Stimulated activated CD4-positive, alpha-beta T cell treated with anti-CD3 and anti-CD28 coated beads, Interleukin-2, amount 100 ng/mL, for 4 hours (primary cell): ENCODE data around the gene ATP2B3.
A peak's percentile ranks its signal among the peaks of the same experiment; 100 is the strongest.

Source experiments
- DNase-seq: peaks from one replicate; pipeline ENCODE4 v3.0.0-alpha.2; 2020; ENCODE audit warnings: low read depth

ATP2B3 gene

DNA sequence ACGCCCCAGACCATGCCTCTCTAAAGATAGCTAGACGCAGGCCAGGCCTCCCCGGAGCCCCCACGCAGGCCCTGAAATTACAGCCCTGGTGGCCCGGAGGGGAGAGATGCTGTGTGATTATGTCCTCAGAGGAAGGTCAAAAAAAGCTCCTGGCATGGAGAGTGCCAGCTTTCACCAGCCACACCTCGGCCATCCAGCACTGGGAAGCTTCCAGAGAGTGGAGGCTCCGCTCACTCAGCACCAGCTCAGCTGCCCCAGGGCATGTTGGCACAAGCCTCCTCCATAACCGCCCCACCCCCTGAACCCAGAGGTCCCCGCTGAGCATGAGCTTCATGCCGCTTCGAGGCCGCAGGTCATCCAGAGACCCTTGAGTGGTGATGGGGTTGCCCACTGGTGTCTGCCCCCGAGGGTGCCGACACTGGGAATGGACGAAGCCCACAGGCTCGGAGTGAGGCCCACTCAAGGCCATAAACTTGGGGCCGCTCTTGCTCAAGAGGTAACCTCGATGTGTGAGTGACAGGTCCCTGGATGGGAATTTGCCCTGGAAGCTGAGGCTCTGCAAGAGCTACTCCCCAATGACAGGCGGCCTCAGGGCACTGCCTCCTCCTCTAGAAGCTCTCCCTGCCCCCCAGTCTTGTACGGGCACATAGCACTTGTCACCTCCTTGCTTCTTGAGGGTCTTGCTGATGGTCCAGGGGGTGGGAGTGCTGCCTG is 27.1 kb upstream of the ATP2B3 start:
- DNase-seq, result no peak

- DNase-seq, result no peak
Measured at GRCh38 chrX:153491351-153491914, 26.0 kb upstream of the ATP2B3 start.

DNA sequence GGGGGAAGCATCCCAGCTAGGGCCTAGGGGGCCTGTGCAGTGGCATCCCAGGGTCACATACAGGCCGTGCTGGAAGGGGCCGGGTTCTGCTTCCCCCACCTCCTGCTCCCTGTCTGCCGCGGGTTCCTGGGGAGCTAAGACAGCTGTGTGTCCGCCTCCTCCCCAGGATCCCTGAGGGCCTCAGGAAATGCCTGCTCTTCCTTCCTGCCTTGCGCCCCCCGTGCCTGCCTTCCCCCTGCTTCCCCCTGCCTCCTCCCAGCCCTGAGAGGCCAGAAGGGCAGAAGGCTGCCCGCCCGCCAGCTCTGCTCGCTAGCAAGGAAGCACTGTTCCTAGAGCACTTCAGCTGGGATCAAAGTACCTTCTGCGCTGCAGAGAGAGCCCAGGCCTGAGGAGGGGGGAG is 25.5 kb upstream of the ATP2B3 start:
- no peak for DNase-seq

DNA sequence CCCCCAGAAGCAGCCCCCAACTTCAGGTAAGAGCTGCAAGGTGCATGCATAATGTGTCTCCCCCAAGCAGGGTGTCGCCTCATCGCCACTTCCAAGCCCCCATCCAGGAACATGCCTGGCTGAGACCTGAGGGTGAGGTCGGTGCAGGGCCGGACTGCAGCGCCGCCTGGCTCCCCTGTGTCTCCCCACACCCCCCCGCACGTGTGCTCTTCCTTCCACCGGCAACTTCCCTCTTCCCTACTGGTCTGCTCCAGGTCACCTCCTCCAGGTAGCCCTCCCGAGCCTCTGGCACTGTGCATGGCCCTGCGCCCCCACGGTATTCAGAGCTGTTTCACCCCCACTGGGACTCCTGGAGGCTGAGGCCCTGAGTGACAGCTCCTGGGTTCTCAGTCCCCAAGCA is 24.9 kb upstream of the ATP2B3 start:
- no peak for DNase-seq

- DNase-seq, result no peak
Measured at GRCh38 chrX:153493085-153493484, 24.4 kb upstream of the ATP2B3 start.

DNA sequence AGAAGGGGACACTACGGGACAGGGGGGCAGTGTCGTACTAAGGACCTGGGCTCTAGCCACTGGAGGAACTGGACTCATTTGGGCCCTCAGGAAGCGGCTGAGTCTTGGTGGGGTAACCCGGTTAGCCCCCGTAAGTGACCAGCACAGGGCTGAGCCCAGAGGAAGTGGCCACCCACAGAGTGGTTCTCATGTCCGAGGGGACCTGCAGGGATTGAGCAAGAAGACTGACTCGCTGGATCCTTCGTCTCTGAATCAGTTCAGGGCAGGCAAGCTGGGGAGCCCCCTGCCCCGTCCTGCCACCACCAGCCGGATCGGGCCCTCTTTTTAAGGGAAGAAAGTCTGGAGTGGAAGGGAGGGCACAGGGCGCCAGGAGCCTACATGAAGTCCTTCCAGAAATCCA is 23.4 kb upstream of the ATP2B3 start:
- DNase-seq, result no peak

- no peak for DNase-seq
Measured at GRCh38 chrX:153494541-153495361, 22.7 kb upstream of the ATP2B3 start, which contains the start of gene BGN. BGN (plus strand) TSS chrX:153494980; CDS start chrX:153504632, 9,652 bp downstream.

- no peak for DNase-seq
Measured at GRCh38 chrX:153495362-153495751, 22.1 kb upstream of the ATP2B3 start.

GRCh38 chrX:153495903-153496589 is 21.4 kb upstream of the ATP2B3 start:
- DNase-seq, result no peak

DNA sequence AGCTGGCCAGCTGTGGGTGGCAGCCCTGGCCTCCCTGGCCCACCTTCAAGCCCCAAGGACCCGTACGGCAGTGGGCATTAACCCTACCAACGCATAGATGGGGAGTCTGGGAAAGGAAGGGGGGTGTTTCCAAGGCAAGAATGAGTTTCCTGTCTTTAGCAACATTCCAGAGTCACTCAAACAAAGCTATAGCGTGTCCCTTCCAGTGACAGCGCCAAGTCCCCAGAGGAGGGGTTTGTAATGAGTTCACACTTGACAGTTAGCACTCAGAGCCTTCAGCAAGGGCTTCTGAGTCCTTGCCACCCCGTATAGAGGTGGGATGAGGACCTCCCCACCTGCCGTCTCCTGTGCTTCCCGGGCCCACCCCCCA is 20.9 kb upstream of the ATP2B3 start:
- DNase-seq, result no peak

DNA sequence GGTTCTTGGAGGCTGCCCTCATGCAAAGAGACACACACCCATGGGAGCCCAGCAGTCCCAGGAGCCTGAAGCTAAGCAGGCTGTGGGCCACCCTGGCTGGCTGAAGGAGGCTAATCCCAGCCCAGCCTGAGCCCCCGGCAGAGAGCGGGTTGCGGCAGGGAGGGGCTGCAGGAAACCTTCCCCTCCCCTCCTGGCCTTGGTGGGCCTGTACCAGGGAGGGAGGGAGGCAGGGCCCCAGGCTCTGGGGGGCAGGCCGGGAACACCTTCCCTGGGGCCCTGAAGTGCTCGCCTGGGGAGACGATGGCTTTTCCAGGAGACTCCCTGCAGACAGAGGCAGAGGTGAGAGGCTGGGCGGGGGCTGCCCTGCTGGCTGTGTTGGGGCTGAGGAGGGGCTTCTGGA is 19.0 kb upstream of the ATP2B3 start:
- DNase-seq, result no peak

DNA sequence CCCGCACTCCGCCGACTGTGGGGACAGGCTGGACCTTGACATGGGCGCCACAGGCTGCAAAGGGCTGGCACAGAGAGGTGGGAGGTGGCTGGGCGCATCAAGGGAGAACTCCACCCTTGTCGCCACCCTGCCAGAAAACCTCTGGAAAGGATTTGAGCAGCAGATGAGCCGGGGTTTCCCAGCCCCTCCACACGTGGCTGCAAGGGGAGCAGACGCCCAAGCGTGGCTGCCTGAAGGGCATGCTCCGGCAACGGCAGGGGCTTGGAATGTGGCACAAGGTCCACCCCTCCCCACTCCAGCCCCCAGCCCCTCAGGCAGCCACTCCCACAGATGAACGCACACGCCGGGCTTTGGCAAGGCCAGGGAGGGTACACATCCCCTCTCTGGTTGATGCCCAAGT is 18.1 kb upstream of the ATP2B3 start:
- DNase-seq, result no peak

- DNase-seq, result no peak
Measured at GRCh38 chrX:153499876-153500275, 17.6 kb upstream of the ATP2B3 start.

- DNase-seq, result no peak
Measured at GRCh38 chrX:153500676-153501280, 16.7 kb upstream of the ATP2B3 start.

DNA sequence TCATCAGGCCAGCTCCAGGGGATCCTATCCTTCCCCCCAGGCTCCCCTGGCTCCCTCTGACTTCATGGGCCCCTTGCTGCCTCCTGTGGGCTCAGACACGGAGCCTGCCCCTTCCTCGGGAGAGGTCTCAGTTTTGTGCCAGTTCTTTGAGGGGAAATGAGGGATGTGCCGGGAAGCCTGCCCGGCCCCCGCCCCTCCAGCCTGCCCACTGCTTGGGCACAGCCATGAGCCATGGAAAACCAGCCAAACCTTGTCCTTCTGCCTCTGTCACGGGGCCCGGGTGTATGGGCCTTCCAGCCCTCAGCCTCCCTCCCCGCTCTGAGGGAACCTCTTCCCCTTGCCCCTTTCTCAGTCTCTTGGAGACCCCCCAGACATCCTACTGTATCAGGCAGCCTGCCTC is 15.9 kb upstream of the ATP2B3 start:
- no peak for DNase-seq

- no peak for DNase-seq
Measured at GRCh38 chrX:153502131-153502530, 15.3 kb upstream of the ATP2B3 start.

DNA sequence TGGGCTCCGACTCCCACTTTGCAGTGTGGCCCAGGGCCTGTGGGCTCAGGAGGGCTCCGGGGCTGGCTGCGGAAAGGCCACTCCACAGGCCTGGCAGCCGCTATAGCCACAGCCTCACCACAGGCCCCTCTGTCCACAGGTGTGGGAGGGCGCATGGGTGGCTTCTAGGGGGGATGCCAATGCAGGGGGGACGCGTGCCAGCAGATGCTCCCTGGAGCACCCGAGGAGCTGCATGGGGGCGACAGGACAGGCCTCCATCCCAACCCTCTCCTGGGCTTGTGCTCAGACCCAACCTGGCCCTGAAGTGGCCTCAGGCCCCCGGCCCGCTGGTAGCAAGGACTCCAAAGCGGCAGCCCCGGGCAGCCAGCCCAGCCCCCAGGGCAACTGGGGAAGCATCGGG is 14.6 kb upstream of the ATP2B3 start:
- no peak for DNase-seq

DNA sequence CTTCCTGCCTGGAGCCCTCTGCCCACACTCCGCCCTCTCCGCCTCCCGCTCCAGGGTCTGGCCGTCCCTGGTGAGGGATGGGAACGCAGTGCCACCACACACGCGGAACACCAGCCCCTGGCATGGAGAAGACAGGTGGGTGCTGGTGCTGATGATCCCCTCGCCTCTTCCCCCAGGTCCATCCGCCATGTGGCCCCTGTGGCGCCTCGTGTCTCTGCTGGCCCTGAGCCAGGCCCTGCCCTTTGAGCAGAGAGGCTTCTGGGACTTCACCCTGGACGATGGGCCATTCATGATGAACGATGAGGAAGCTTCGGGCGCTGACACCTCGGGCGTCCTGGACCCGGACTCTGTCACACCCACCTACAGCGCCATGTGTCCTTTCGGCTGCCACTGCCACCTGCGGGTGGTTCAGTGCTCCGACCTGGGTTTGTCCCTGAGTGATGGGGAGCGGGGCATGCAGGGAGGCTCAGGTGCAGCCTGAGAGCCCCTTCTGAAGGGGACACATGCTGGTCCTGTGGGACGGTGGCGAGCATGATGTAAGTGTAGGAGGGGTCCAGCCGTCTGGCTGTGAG is 12.9 kb upstream of the ATP2B3 start:
- DNase-seq, result no peak

DNA sequence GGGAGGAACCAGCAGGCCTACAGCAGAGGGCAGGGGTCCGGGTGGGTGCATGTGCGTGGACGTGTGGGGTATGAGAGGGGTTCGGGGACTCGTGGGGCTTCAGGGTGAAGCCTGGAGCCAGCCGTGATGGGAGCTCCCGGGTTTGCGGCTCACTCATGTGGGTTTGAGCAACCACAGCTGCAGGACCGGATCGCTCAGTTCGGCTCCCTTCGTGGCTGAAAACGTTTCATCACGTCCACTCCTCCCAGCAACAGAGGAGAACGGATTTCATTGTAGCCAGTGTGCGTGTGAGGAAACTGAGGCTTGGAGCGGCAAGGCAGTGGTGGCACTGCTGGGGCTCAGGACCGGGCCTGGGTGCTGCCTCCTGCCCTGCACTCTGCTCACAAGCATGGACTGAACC is 12.1 kb upstream of the ATP2B3 start:
- DNase-seq, result no peak

DNA sequence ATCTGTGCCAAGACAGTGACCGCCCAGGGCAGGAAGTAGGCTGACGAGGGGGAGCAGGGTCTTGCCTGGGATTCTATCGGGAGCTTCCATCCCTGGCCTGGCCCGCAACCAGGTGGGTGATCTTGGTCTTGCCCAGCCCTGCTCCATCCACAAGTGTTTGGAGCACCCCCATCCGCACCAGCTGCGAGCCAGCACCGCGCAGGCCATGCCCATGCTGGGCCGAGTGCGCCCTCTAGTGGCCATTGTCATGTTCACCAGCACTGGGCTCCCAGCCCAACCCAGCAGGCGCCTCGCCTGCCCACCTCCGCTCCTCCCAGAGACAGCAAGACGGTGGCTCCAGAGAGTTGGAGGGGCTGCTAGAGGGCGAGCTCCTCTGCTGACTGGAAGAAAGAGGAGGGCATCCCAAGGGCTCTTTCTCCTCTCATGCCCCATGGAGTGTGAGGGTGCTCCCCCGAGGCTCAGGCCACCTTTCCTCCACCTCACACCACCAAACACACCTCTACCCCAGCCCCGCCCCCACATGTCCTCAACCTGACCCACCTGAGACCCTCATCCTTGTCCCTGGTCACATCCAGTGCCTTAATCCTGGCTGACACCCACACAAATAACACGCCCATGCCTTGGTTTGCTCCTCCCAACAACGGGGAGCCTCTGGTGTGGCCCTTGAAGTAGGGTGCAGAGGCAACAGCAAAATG is 9.8 kb upstream of the ATP2B3 start:
- peak; percentile 69 for DNase-seq

- no peak for DNase-seq
Measured at GRCh38 chrX:153509592-153509991, 7.8 kb upstream of the ATP2B3 start.
